Measurements from ENCODE around the gene MRPS11. TPM values are rescaled to one million over a fixed set of nuclear protein-coding genes. Genes with fewer than 3 reads are reported as not detected.
"Not testable (repeated sequence)": the region's sequence is repeated elsewhere in the genome, so short reads cannot be mapped to it uniquely, and the experiment has no call there.

Gene MRPS11
- total RNA-seq, 1 donor from 2014 or later: 72.6 TPM

GRCh38 chr15:88518903-88519302 lies 51.4 kb downstream of the MRPS11 start:
- intact Hi-C loops (cut with micrococcal nuclease): no loop called here
- Mint-ChIP-seq H3K9me3 (no peaks in the 10 kb centered on the region), H3K4me1 (no peaks in the 10 kb centered on the region), H3K4me3 (no peak overlapping the region), H3K36me3 (ENCODE audit: low read depth) (no peaks in the 10 kb centered on the region), H3K27ac (no peak overlapping the region), H3K27me3 (no peaks in the 10 kb centered on the region)
- no peak for DNase-seq

- H3K4me3 Mint-ChIP-seq; H3K27me3 Mint-ChIP-seq; H3K27ac Mint-ChIP-seq; H3K4me1 Mint-ChIP-seq; H3K9me3 Mint-ChIP-seq; DNase-seq; intact Hi-C loops (cut with micrococcal nuclease): not testable (repeated sequence)
- H3K36me3 Mint-ChIP-seq (ENCODE audit: low read depth): peaks cover 12% of the 10 kb centered on the region
Observed at GRCh38 chr15:88524094-88524493, 56.6 kb downstream of the MRPS11 start.

GRCh38 chr15:88525418-88525817 lies 57.9 kb downstream of the MRPS11 start:
- H3K27ac Mint-ChIP-seq: no peak overlapping the region
- H3K4me1 Mint-ChIP-seq: no peaks in the 10 kb centered on the region
- no peaks in the 10 kb centered on the region for H3K27me3 Mint-ChIP-seq
- peaks cover 15% of the 10 kb centered on the region for H3K36me3 Mint-ChIP-seq (ENCODE audit: low read depth)
- no peak for DNase-seq
- no peaks in the 10 kb centered on the region for H3K9me3 Mint-ChIP-seq
- intact Hi-C loops (cut with micrococcal nuclease): no loop called here
- no peak overlapping the region for H3K4me3 Mint-ChIP-seq

GRCh38 chr15:88526247-88526879 lies 58.9 kb downstream of the MRPS11 start:
- Mint-ChIP-seq H3K4me1 (no peaks in the 10 kb centered on the region), H3K4me3 (no peak overlapping the region), H3K27ac (no peak overlapping the region), H3K36me3 (ENCODE audit: low read depth) (peaks cover 23% of the 10 kb centered on the region), H3K9me3 (no peaks in the 10 kb centered on the region), H3K27me3 (no peaks in the 10 kb centered on the region)
- DNase-seq: no peak
- intact Hi-C loops (cut with micrococcal nuclease): no loop called here

- no peaks in the 10 kb centered on the region for H3K27me3 Mint-ChIP-seq
- peaks cover 24% of the 10 kb centered on the region for H3K36me3 Mint-ChIP-seq (ENCODE audit: low read depth)
- H3K9me3 Mint-ChIP-seq: no peaks in the 10 kb centered on the region
- H3K4me1 Mint-ChIP-seq: no peaks in the 10 kb centered on the region
- no peak for DNase-seq
- no peak overlapping the region for H3K4me3 Mint-ChIP-seq
- H3K27ac Mint-ChIP-seq: no peak overlapping the region
- intact Hi-C loops (cut with micrococcal nuclease): no loop called here
Observed at GRCh38 chr15:88529021-88529630, 61.6 kb downstream of the MRPS11 start.

Other genes starting within 250 kb of the MRPS11 start
- 0.37 and 1.6 TPM in 2 replicates for gene NTRK3, start 211.0 kb upstream of the MRPS11 start, total RNA-seq
- gene MRPL46, start 320 bp upstream of the MRPS11 start, total RNA-seq: 49.1 and 51.9 TPM in 2 replicates
- 2.1 and 2.8 TPM in 2 replicates for gene DET1, start 79.0 kb downstream of the MRPS11 start, total RNA-seq
- gene AEN, start 153.6 kb downstream of the MRPS11 start, total RNA-seq: 72.4 and 75.7 TPM in 2 replicates
- 33.9 and 35.5 TPM in 2 replicates for gene ISG20, start 171.3 kb downstream of the MRPS11 start, total RNA-seq